HepG2 (cell line): Measurements from ENCODE around the gene LRRC4C. TPM values are rescaled to one million over a fixed set of nuclear protein-coding genes. Genes with fewer than 3 reads are reported as not detected.

ENCODE experiments used
- ATAC-seq: fragments of 200-7000 bp; cut with Tn5 transposase; 3 replicates; pipeline ENCODE4 v1.9.1; 2020; ENCODE audit warnings: mild to moderate bottlenecking, moderate library complexity
- BruUV-seq: library from RNA; stranded (reverse); fragments of 400-500 nt; replicated peaks from 2 replicates; lab custom pipeline; 2021; lab: Mats Ljungman, UMichigan
- CTCF ChIA-PET: fragments of 300-600 bp; formaldehyde crosslinking; extraction: SDS; loops from one replicate; lab custom pipeline; 2021; ENCODE audit warnings: low total read pairs, inconsistent platforms, low intra/inter-chr PET ratio; lab: Yijun Ruan, JAX
- POLR2A ChIA-PET: fragments of 350-600 bp; sonication (Branson Sonifier 250); formaldehyde crosslinking; loops from one replicate; lab custom pipeline; 2020; ENCODE audit warnings: antibody characterized with exemption, inconsistent platforms; lab: Yijun Ruan, JAX
- DNase-seq: peaks from one replicate; pipeline ENCODE4 v3.0.0-alpha.2; 2015; ENCODE audit warnings: low spot score
- FAIRE-seq: peaks from 3 replicates; lab custom pipeline; 2011; peaks lifted over from hg19 to GRCh38; lab: Jason Lieb, UNC
- H2AFZ ChIP-seq: one replicate; pipeline ENCODE4 v1.6.1; 2011; ENCODE audit warnings: low read length, inconsistent platforms
- H3K27ac ChIP-seq: fragments of 300-600 bp; 3 replicates; pipeline ENCODE4 v1.8.0; 2011; ENCODE audit warnings: mixed run types, mild to moderate bottlenecking, mixed read lengths, low read length, inconsistent platforms; ENCODE audit not compliant: insufficient read depth; ENCODE audit errors: extremely low read length
- H3K27me3 ChIP-seq, 2 experiments: fragments of 200-600 bp in 1 of 2; 2 replicates in 1 of 2; 3 replicates in 1 of 2; pipeline versions ENCODE4 v1.6.0 to v1.8.0; 2011; ENCODE audit warnings: low read length in 2 of 2, mild to moderate bottlenecking in 2 of 2, moderate library complexity in 2 of 2, inconsistent platforms in 1 of 2; ENCODE audit not compliant: insufficient read depth in 2 of 2, control insufficient read depth in 1 of 2
- H3K36me3 ChIP-seq, 2 experiments: fragments of 200-600 bp in 1 of 2; replicated peaks in 1 of 2; 2 replicates in 1 of 2; 3 replicates in 1 of 2; pipeline versions ENCODE4 v1.5.1 to v1.8.0; 2011; ENCODE audit warnings: low read length in 2 of 2, inconsistent platforms in 1 of 2; ENCODE audit not compliant: insufficient read depth in 2 of 2, control insufficient read depth in 1 of 2
- H3K4me1 ChIP-seq: 2 replicates; pipeline ENCODE4 v1.5.1; 2012; ENCODE audit warnings: low read length, inconsistent platforms; ENCODE audit not compliant: insufficient read depth
- H3K4me2 ChIP-seq: 2 replicates; pipeline ENCODE4 v1.6.0; 2011; ENCODE audit warnings: low read depth, low read length, inconsistent platforms
- H3K4me3 ChIP-seq, 3 experiments: fragments of 200-600 bp in 1 of 3; sonication (generic), shearing (Covaris generic) in 1 of 3; replicated peaks in 1 of 3; 2 replicates each; pipeline ENCODE4 v1.5.1; 2011 to 2016; ENCODE audit warnings: low read length in 3 of 3, inconsistent platforms in 2 of 3, low read depth in 2 of 3, mild to moderate bottlenecking in 2 of 3, control low read depth in 1 of 3, mixed read lengths in 1 of 3; ENCODE audit not compliant: insufficient read depth in 1 of 3
- H3K79me2 ChIP-seq: one replicate; pipeline ENCODE4 v1.6.1; 2011; ENCODE audit warnings: low read length, inconsistent platforms; ENCODE audit not compliant: insufficient read depth
- H3K9ac ChIP-seq: 2 replicates; pipeline ENCODE4 v1.6.0; 2011; ENCODE audit warnings: mild to moderate bottlenecking, low read depth, low read length, inconsistent platforms; ENCODE audit not compliant: insufficient read depth
- H3K9me3 ChIP-seq: 2 replicates; pipeline ENCODE4 v1.5.1; 2012; ENCODE audit warnings: mild to moderate bottlenecking, low read length
- H4K20me1 ChIP-seq: 2 replicates; pipeline ENCODE4 v1.6.0; 2011; ENCODE audit warnings: inconsistent platforms, mild to moderate bottlenecking, low read length, moderate library complexity; ENCODE audit not compliant: insufficient read depth
- DBP ChIP-seq: sonication (generic); formaldehyde crosslinking; IDR thresholded peaks from 2 replicates; pipeline ENCODE4 v1.4.0; 2020; ENCODE audit warnings: missing genetic modification reagents; ENCODE audit errors: not compliant biosample characterization
- HNF1A ChIP-seq, 2 experiments: sonication (generic) in 1 of 2; formaldehyde crosslinking in 1 of 2; IDR thresholded peaks; 2 replicates each; pipeline versions ENCODE4 v1.4.0 to v1.6.1; 2016 to 2020; ENCODE audit warnings: borderline replicate concordance in 1 of 2, low read depth in 1 of 2, mild to moderate bottlenecking in 1 of 2, missing genetic modification reagents in 1 of 2
- HOXA3 ChIP-seq: sonication (generic); formaldehyde crosslinking; IDR thresholded peaks from 2 replicates; pipeline ENCODE4 v1.5.0; 2020; ENCODE audit warnings: missing genetic modification reagents
- NCOA1 ChIP-seq: sonication (generic); formaldehyde crosslinking; IDR thresholded peaks from 2 replicates; pipeline ENCODE4 v1.9.0; 2021; ENCODE audit warnings: missing genetic modification reagents
- PCBP1 ChIP-seq: fragments of 200-400 bp; formaldehyde crosslinking; IDR thresholded peaks from 2 replicates; pipeline ENCODE4 v1.6.1; 2017; ENCODE audit warnings: mild to moderate bottlenecking, low read depth, low read length, borderline replicate concordance
- ZNF235 ChIP-seq: sonication (generic); formaldehyde crosslinking; IDR thresholded peaks from 2 replicates; pipeline ENCODE4 v1.8.1; 2023; ENCODE audit warnings: mild to moderate bottlenecking, missing genetic modification reagents, borderline replicate concordance
- ZNF552 ChIP-seq: sonication (generic); formaldehyde crosslinking; IDR thresholded peaks from 2 replicates; pipeline ENCODE4 v1.9.0; 2022; ENCODE audit warnings: missing genetic modification reagents, mild to moderate bottlenecking, borderline replicate concordance
- ZNF574 ChIP-seq: sonication (generic); formaldehyde crosslinking; IDR thresholded peaks from 2 replicates; pipeline ENCODE4 v1.4.0; 2020; ENCODE audit warnings: missing genetic modification reagents
- ZNF652 ChIP-seq: IDR thresholded peaks from 2 replicates; pipeline ENCODE4 v1.6.1; 2016; ENCODE audit warnings: low read depth, borderline replicate concordance
- ZNF770 ChIP-seq: sonication (generic); formaldehyde crosslinking; IDR thresholded peaks from 2 replicates; pipeline ENCODE4 v1.5.0; 2020; ENCODE audit warnings: mild to moderate bottlenecking, missing genetic modification reagents
- WGBS: methylation state at CpG from one replicate; pipeline ENCODE4 v1.1.6; 2017; ENCODE audit warnings: low lambda C conversion rate; 5-methylcytosine and 5-hydroxymethylcytosine counted together
- in situ Hi-C: cut with HindIII; loops from 2 replicates; pipeline ENCODE4 v1.10.0; 2017; ENCODE audit warnings: low pct_unique_long_range_greater_than_20kb; ENCODE audit not compliant: extremely low pct_ligation_motif_present
- intact Hi-C: fragments of 100-400 bp; cut with micrococcal nuclease; formaldehyde crosslinking; loops from one replicate; pipeline ENCODE4 v1.10.0; 2022; ENCODE audit not compliant: unreplicated experiment
- polyA plus RNA-seq, 8 experiments: library from polyadenylated mRNA; depleted of rRNA in 3 of 8; stranded (reverse) in 7 of 8; unstranded in 1 of 8; fragments of >200 nt; fragmentation: Illumina TruSeq in 4 of 8; extraction: Trizol in 4 of 8; gene quantifications; 2 replicates each; pipeline versions ENCODE4 v1.2.1 to v1.2.3, GENCODE V29; 2011 to 2016; ENCODE audit warnings: low read depth in 4 of 8, missing spikeins in 1 of 8, mixed read lengths in 1 of 8; ENCODE audit not compliant: insufficient read depth in 1 of 8
- total RNA-seq, 5 experiments: library from RNA; depleted of rRNA; stranded (reverse); fragments of >200 nt; fragmentation: Illumina TruSeq; extraction: Trizol; gene quantifications; 2 replicates each; pipeline ENCODE4 v1.2.3, GENCODE V29; 2016; ENCODE audit warnings: low read depth in 1 of 5
- TF ChIP-seq, protein P1 (sequence below): sonication (generic); formaldehyde crosslinking; IDR thresholded peaks from 2 replicates; pipeline ENCODE4 v1.8.1; 2023; ENCODE audit warnings: mild to moderate bottlenecking, missing genetic modification reagents, borderline replicate concordance
- TF ChIP-seq, protein P2 (sequence below): sonication (generic); formaldehyde crosslinking; IDR thresholded peaks from 2 replicates; pipeline ENCODE4 v1.8.1; 2023; ENCODE audit warnings: missing genetic modification reagents, inconsistent platforms, borderline replicate concordance

The LRRC4C gene
- total and polyA plus RNA-seq, 2 of the 13 experiments (the other 11 are each of a cell fraction or from before 2014, with no cell fraction given), result not detected

GRCh38 chr11:40125054-40125453, 1334.4 kb downstream of the LRRC4C start:
- H2AFZ ChIP-seq, result no peak overlapping the region
- no TSS peak for BruUV-seq
- in situ Hi-C loops, result no loop called here
- FAIRE-seq (no peak), ATAC-seq (no peak), DNase-seq (no peak)
- no peak overlapping the region for H3K27ac ChIP-seq
- H3K4me1 ChIP-seq, result no peaks in the 10 kb centered on the region
- H3K9me3 ChIP-seq, result no peaks in the 10 kb centered on the region
- ChIA-PET POLR2A (no interaction called here), CTCF (no interaction called here)
- H3K27me3 ChIP-seq, result no peaks in the 10 kb centered on the region
- no peaks in the 10 kb centered on the region for H3K36me3 ChIP-seq
- no peak overlapping the region for H3K9ac ChIP-seq
- WGBS, result 0% methylated on average over 1 of the region's 1 CpG
- H4K20me1 ChIP-seq, result no peaks in the 10 kb centered on the region
- H3K4me2 ChIP-seq, result no peak overlapping the region
- H3K4me3 ChIP-seq, result no peak overlapping the region
- H3K79me2 ChIP-seq, result no peaks in the 10 kb centered on the region
- intact Hi-C loops, result no loop called here
- TF ChIP-seq NCOA1 (CRISPR knock-in tag) (no peak), HOXA3 (no peak), ZNF235 (no peak), DBP (CRISPR knock-in tag) (no peak), PCBP1 (no peak), ZNF652 (CRISPR knock-in tag) (no peak), ZNF574 (CRISPR knock-in tag) (no peak), HNF1A (IDR thresholded peaks at IDR 0.05; ENCODE audit: low read depth) (no peak), HNF1A (CRISPR knock-in tag; IDR thresholded peaks at IDR 0.05; ENCODE audit: borderline replicate concordance) (no peak), ZNF770 (CRISPR knock-in tag) (no peak), ZNF552 (CRISPR knock-in tag) (no peak)
- TF ChIP-seq, protein P1, sequence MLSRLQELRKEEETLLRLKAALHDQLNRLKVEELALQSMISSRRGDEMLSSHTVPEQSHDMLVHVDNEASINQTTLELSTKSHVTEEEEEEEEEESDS (CRISPR knock-in tag), result no peak
- TF ChIP-seq, protein P2, sequence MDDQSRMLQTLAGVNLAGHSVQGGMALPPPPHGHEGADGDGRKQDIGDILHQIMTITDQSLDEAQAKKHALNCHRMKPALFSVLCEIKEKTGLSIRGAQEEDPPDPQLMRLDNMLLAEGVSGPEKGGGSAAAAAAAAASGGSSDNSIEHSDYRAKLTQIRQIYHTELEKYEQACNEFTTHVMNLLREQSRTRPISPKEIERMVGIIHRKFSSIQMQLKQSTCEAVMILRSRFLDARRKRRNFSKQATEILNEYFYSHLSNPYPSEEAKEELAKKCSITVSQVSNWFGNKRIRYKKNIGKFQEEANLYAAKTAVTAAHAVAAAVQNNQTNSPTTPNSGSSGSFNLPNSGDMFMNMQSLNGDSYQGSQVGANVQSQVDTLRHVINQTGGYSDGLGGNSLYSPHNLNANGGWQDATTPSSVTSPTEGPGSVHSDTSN (CRISPR knock-in tag), result no peak
